CD4-positive, alpha-beta T cell treated with Interleukin-12 subunit alpha and Interleukin-12 subunit beta, for 1 hour (primary cell): ENCODE data around the gene VGLL4.
"Not testable (repeated sequence)": the region's sequence is repeated elsewhere in the genome, so short reads cannot be mapped to it uniquely, and the experiment has no call there.

Experiments
- DNase-seq: peaks from one replicate; pipeline ENCODE4 v3.0.0-alpha.2; 2020

Gene VGLL4

GRCh38 chr3:11582191-11582968, 61.3 kb downstream of the VGLL4 start:
- no peak for DNase-seq

GRCh38 chr3:11581237-11582190, 62.2 kb downstream of the VGLL4 start:
- DNase-seq: no peak

GRCh38 chr3:11580645-11581044, 63.1 kb downstream of the VGLL4 start:
- no peak for DNase-seq

DNA sequence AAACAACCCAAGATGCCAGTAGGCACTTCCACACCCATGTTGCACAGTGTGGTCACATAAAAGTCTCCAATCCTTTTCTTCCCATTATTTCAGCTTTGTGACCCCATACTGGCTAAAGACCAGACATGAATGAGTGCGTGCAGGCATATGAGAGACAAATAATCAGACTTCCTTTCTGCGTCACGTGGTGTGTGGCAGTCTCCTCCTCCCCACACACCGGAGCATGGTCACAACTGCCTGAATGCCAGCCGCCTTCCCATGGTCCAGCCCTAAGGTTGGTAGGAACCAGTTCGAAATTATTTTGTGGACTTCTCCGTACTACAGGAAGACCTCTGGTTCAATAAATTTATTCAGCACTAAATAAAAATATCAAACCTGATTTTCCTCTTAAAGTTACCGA, 65.5 kb downstream of the VGLL4 start:
- no peak for DNase-seq

GRCh38 chr3:11576453-11576852, 67.3 kb downstream of the VGLL4 start:
- DNase-seq: no peak

DNA sequence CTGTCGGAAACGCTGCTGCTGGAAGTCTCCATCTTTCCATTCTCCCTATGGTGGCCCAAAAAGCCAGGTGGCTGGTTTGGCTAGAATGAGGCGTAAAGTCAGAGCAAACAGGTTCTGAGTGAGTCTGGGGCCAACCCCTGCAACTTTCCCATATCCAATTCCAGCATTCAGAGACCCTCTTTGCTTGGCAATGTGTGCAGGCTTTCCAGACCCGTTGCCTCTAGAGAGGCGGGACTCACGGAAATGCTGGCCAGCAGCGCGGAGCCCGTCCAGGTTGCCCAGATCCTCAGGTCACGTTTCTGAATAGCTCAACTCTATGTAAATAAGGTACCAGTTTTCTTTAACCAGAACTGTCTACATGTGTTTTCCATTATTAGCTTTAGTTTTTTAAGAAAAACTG, 68.0 kb downstream of the VGLL4 start:
- DNase-seq: no peak

GRCh38 chr3:11574981-11575669, 68.6 kb downstream of the VGLL4 start:
- DNase-seq: no peak

GRCh38 chr3:11572660-11573059, 71.1 kb downstream of the VGLL4 start:
- not testable (repeated sequence) for DNase-seq

DNA sequence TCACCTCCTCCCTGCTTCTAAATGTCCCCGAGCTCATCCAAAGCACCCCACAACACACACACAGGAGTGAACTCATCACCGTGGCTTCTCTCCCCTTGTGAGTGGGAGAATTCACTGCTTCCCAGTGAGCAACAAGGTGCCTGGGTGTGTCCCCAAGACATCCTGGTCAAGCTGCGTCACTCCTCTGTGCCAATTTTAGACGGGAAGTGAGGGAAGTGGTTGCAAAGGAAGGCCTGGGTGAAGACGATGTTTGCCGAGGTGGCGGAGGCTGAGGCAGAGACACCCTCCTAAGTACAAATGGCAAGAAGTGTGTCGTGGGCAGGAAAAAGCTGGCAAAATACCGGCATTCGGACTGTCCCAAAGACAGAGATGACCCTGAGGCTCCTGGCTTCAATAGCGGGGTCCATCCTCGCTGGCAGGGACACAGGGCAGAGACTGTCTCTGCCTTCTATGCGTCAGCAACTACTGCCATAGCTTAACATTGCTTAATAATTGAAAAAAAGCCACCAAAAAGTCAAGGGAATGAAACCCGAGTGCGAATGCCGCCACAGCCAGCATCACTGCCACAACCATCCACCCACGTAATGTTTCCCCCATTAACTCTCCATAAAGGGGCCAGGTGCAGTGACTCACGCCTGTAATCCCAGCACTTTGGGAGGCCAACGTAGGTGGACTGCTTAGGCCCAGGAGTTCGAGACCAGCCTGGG, 72.8 kb downstream of the VGLL4 start:
- DNase-seq: no peak

DNA sequence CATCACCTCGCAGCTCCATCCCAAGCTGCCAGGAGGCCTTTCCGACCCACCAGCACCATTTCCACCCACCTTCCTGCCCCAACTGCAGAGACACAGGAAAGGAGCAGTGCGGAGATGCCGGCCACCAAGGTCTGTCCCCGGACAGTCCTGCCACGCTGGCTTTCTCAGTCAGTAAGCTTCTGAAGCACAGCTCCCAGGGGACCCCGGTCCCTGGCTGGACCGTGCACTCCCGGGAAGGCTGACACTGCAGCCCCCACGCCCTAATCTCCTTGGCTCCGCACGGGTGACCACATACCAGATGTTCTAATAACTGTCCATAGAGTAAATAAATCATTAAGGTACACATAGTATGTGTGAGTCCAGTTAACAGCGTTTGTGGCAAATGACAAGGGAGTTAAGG, 73.5 kb downstream of the VGLL4 start:
- no peak for DNase-seq

DNA sequence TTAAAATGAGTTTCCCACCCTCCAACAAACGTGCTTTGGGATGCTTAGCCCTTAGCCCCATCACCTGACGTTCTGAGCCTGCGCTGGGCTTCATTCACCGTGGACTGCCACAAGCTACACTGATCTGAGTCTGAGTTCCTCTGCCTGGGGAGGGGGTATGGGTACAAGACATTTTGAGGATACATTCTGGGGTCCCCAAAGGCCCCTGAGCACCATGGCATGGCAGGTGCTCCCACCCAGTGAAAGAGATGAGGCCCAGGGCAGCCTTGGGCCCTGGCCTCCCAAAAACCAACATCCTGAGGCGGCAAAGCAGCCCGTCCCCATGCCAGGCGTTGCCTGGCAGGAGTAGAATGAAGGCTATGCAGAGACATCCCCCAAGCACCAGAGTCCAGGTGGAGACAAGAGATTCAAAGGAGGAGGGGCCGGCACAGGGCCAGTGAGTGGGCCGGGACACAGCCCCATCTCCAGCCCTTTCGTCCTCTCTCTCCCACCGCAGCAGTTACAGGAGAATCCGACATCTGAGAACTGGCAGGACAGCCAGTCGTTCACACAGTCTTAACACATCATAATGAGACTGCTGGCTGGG, 74.5 kb downstream of the VGLL4 start:
- no peak for DNase-seq

- no peak for DNase-seq
Observed at GRCh38 chr3:11568503-11569155, 75.1 kb downstream of the VGLL4 start.

DNA sequence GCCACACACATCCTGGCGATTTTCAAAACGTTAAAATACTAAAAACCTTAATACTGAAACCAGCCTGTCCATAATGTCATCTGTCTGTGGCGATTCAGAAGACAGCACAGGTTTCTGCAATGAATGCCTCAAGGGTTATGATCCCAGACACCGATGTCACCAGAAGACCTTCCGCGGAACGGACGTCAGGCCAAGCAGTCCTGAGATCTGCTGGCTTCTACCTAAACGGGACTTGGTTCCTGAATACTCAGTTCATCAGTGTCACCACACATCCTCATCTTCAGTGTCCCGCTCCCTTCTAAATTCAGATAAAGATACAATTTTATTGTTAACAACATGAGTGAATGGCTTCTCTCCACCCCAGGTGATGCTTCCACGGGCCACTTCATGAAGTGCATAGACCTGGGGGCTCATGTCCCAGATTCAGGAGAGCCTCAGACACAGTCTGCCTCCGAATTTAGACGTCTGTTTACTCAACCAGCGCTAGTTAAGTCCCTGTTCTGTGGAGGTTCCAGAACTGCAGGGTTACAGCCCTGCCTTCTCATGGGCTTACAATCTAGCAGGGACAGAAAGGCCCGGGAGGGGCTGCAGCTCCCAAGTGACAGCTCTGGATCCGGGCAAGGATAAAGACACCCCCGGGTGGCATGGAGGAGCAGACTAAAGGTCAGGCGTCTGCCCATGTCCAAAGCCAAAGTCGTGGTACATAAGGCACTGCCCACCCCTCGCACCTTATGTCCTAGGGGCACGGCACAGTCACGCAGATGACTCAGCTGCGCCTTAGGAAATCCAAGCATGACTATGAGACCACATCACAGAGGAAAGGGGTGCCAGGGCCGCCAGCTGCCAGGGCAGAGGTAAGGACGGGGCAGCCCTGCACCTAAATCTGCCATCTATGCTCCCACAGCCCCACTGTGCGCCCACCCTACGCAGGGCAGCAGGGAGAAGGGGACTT, 75.9 kb downstream of the VGLL4 start:
- no peak for DNase-seq

GRCh38 chr3:11566916-11567315, 76.8 kb downstream of the VGLL4 start:
- no peak for DNase-seq

DNA sequence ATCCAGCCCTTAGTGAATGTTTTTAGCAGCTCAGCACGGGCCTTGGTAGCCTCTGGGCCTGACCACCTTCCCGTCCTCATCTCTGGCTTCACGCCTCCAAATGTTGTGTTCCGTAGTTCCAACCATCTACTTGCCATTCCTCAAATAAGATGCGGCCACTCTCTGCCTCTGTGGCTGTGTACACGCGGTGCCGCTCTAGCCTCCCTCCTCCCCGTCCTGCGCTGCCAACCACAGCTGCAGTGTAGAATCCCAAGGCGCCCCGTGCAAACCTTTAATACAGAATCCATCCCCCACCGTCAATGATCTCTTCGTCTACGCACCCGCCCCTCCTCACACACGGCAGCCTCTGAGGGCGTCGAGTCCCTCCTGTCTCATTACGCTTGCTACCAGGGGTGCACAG, 77.2 kb downstream of the VGLL4 start:
- DNase-seq: no peak

DNA sequence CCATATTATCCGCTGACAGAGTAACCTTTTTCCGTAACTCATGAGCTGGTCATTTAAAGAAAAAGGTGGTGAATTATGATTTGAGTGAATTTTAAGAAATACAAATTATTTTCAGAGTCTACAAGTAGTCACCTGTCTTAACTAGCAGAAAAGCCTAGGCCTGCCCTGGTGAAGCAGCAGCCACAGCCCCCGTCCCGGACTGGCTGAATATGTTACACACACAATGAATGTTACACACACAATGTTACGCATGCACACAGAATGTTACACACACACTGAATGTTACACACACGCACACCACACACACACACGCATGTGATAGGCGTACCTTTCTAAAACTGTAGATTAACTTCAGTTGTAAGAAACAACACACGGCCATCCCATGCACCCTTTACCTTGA, 77.8 kb downstream of the VGLL4 start:
- no peak for DNase-seq

DNA sequence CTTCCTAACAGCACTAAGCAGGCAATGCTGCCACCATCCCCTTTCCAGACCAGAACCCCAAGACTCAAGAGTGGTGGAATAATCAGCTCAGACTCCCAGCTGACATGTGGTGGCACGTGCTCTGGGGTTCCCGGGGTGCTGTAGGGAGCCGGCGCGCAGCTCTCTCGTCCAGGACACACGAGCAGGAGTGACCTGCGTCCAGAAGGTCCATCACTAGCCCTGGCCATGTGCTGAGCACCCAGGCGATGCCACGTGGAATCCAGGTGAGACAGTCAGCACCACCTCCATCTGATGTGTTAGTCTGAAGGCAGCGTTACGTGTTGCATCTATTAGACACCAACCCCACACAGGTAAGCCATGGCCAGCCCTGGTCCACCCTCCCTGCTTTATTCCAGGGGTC, 78.2 kb downstream of the VGLL4 start:
- no peak for DNase-seq

- DNase-seq: no peak
Observed at GRCh38 chr3:11565072-11565471, 78.6 kb downstream of the VGLL4 start.

DNA sequence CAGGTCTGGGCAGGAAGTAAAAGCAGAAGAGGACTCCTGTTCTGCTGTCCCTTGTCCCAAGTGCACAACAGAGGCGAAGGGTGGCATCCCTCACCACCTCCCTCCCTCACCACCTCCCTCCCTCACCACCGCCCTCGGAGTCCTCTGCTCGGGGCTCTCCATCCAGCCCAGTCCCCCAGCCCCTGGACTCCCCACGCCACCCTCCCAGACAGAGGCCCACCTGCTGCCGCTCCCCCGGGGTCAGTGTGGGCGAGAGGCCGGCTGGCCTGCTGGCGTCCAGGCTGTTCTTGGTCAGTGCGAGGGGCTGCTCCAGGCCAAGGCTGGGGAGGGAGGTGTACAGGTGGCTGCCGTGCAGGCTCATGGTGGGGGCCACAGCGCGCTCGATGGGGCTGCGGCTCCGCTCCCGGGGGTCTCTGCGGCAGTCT, 79.1 kb downstream of the VGLL4 start:
- DNase-seq: no peak

GRCh38 chr3:11563865-11564185, 79.9 kb downstream of the VGLL4 start:
- DNase-seq: no peak
